Kidney glomerular epithelial cell (primary cell): Measurements from ENCODE around the gene IL17RE.
"Not testable (repeated sequence)": the region's sequence is repeated elsewhere in the genome, so short reads cannot be mapped to it uniquely, and the experiment has no call there.

Source experiments
- DNase-seq: peaks from one replicate; lab custom pipeline; 2025; lab: John Stamatoyannopoulos, UW

IL17RE gene

GRCh38 chr3:9902372-9903237, at the start of gene IL17RE:
TSS of gene IL17RE (plus strand) at chr3:9902848. CDS start at chr3:9902933, 85 bp downstream.
- DNase-seq = no peak

- DNase-seq = not testable (repeated sequence)
Measured at GRCh38 chr3:9854291-9854940, 48.2 kb upstream of the IL17RE start.

GRCh38 chr3:9855594-9855993, 47.1 kb upstream of the IL17RE start:
- DNase-seq = no peak

- no peak for DNase-seq
Measured at GRCh38 chr3:9859530-9860025, 43.1 kb upstream of the IL17RE start.

- no peak for DNase-seq
Measured at GRCh38 chr3:9861201-9861600, 41.4 kb upstream of the IL17RE start.

- DNase-seq = no peak
Measured at GRCh38 chr3:9861626-9862130, 41.0 kb upstream of the IL17RE start.

- no peak for DNase-seq
Measured at GRCh38 chr3:9862391-9863057, 40.1 kb upstream of the IL17RE start.

- DNase-seq = no peak
Measured at GRCh38 chr3:9863058-9863772, 39.4 kb upstream of the IL17RE start.

- peak; percentile 43 for DNase-seq
Measured at GRCh38 chr3:9864200-9864927, 38.3 kb upstream of the IL17RE start.

GRCh38 chr3:9865125-9865637, 37.5 kb upstream of the IL17RE start:
- DNase-seq = not testable (repeated sequence)

- DNase-seq = no peak
Measured at GRCh38 chr3:9866639-9867038, 36.0 kb upstream of the IL17RE start.

- DNase-seq = no peak
Measured at GRCh38 chr3:9867106-9867505, 35.5 kb upstream of the IL17RE start.

- DNase-seq = no peak
Measured at GRCh38 chr3:9869955-9870354, 32.7 kb upstream of the IL17RE start.

- no peak for DNase-seq
Measured at GRCh38 chr3:9870978-9871377, 31.7 kb upstream of the IL17RE start.

- DNase-seq = not testable (repeated sequence)
Measured at GRCh38 chr3:9872067-9872466, 30.6 kb upstream of the IL17RE start.

GRCh38 chr3:9875448-9875847, 27.2 kb upstream of the IL17RE start:
- DNase-seq = no peak

GRCh38 chr3:9876255-9876654, 26.4 kb upstream of the IL17RE start:
- not testable (repeated sequence) for DNase-seq

- no peak for DNase-seq
Measured at GRCh38 chr3:9876991-9877390, 25.7 kb upstream of the IL17RE start.

- DNase-seq = no peak
Measured at GRCh38 chr3:9878700-9879099, 23.9 kb upstream of the IL17RE start.

GRCh38 chr3:9879830-9880549, 22.7 kb upstream of the IL17RE start, which contains the start of gene CIDEC:
TSS of gene CIDEC (minus strand) at chr3:9880253. CDS start at chr3:9878486, 1,767 bp downstream.
- DNase-seq = no peak
